ENCODE results near the gene FARP1.

FARP1 gene

GRCh38 chr13:98099627-98100026 is 43.3 kb upstream of the FARP1 start:
- DNase-seq (ENCODE audit: low spot score), result no peak
- TF ChIP-seq CTCF (IDR thresholded peaks at IDR 0.05; ENCODE audit: borderline replicate concordance, control extremely low read depth, extremely low read depth, insufficient read depth, missing control alignments), result no peak
- in situ Hi-C loops (cut with MboI; ENCODE audit: low sequenced_read_pairs, unreplicated experiment), result no loop called here

- no peak for DNase-seq (ENCODE audit: low spot score)
- in situ Hi-C loops (cut with MboI; ENCODE audit: low sequenced_read_pairs, unreplicated experiment), result no loop called here
- no peak for TF ChIP-seq CTCF (IDR thresholded peaks at IDR 0.05; ENCODE audit: borderline replicate concordance, control extremely low read depth, extremely low read depth, insufficient read depth, missing control alignments)
These were observed 42.4 kb upstream of the FARP1 start for GRCh38 chr13:98100481-98100880.

- TF ChIP-seq CTCF (IDR thresholded peaks at IDR 0.05; ENCODE audit: borderline replicate concordance, control extremely low read depth, extremely low read depth, insufficient read depth, missing control alignments), result no peak
- in situ Hi-C loops (cut with MboI; ENCODE audit: low sequenced_read_pairs, unreplicated experiment), result no loop called here
- no peak for DNase-seq (ENCODE audit: low spot score)
These were observed 39.4 kb upstream of the FARP1 start for GRCh38 chr13:98103531-98103930.

- DNase-seq (ENCODE audit: low spot score), result no peak
- in situ Hi-C loops (cut with MboI; ENCODE audit: low sequenced_read_pairs, unreplicated experiment), result no loop called here
- no peak for TF ChIP-seq CTCF (IDR thresholded peaks at IDR 0.05; ENCODE audit: borderline replicate concordance, control extremely low read depth, extremely low read depth, insufficient read depth, missing control alignments)
These were observed 38.7 kb upstream of the FARP1 start for GRCh38 chr13:98103942-98104880.

GRCh38 chr13:98105929-98106336 is 37.0 kb upstream of the FARP1 start:
- DNase-seq (ENCODE audit: low spot score), result no peak
- in situ Hi-C loops (cut with MboI; ENCODE audit: low sequenced_read_pairs, unreplicated experiment), result no loop called here
- TF ChIP-seq CTCF (IDR thresholded peaks at IDR 0.05; ENCODE audit: borderline replicate concordance, control extremely low read depth, extremely low read depth, insufficient read depth, missing control alignments), result no peak

- DNase-seq (ENCODE audit: low spot score), result no peak
- no peak for TF ChIP-seq CTCF (IDR thresholded peaks at IDR 0.05; ENCODE audit: borderline replicate concordance, control extremely low read depth, extremely low read depth, insufficient read depth, missing control alignments)
- in situ Hi-C loops (cut with MboI; ENCODE audit: low sequenced_read_pairs, unreplicated experiment), result no loop called here
These were observed 34.6 kb upstream of the FARP1 start for GRCh38 chr13:98108341-98108740.
